ENCODE results near the gene USB1.
A peak's percentile ranks its signal among the peaks of the same experiment; 100 is the strongest.

DNA sequence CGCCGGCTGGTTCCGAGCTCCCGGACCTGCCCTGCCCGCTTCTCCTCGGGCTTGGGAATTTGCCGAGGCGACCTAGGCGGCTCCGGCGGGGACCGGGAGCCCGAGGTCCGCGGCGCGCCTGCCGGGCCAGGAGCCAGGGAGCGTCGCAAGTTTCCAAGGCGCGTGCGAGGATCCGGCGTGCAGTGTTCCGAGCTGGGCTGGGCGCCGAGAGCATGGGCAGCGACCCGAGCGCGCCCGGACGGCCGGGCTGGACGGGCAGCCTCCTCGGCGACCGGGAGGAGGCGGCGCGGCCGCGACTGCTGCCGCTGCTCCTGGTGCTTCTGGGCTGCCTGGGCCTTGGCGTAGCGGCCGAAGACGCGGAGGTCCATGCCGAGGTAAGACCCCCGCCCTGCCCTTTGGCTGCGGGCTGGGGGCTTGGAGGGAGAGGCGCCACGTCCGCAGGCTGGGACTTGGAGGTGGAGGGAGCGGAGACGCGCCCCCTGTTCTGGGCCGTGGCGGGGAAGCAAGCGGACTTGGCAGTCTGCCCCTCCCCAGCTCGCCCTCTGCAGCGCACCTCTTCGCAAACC lies 25.0 kb downstream of the USB1 start:
- TF ChIP-seq CREB1 (CRISPR knock-in tag; IDR thresholded peaks at IDR 0.05; ENCODE audit: low read depth) = no peak
- TF ChIP-seq, protein P1, sequence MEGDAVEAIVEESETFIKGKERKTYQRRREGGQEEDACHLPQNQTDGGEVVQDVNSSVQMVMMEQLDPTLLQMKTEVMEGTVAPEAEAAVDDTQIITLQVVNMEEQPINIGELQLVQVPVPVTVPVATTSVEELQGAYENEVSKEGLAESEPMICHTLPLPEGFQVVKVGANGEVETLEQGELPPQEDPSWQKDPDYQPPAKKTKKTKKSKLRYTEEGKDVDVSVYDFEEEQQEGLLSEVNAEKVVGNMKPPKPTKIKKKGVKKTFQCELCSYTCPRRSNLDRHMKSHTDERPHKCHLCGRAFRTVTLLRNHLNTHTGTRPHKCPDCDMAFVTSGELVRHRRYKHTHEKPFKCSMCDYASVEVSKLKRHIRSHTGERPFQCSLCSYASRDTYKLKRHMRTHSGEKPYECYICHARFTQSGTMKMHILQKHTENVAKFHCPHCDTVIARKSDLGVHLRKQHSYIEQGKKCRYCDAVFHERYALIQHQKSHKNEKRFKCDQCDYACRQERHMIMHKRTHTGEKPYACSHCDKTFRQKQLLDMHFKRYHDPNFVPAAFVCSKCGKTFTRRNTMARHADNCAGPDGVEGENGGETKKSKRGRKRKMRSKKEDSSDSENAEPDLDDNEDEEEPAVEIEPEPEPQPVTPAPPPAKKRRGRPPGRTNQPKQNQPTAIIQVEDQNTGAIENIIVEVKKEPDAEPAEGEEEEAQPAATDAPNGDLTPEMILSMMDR (conservative IDR thresholded peaks at IDR 0.05; ENCODE audit: low read depth in 2 of 2) = no peak
- no peak for TF ChIP-seq EZH2phosphoT487 (IDR thresholded peaks at IDR 0.05; ENCODE audit: unreplicated experiment)
- TF ChIP-seq ZNF114 (CRISPR knock-in tag; IDR thresholded peaks at IDR 0.05) = no peak
- peak; percentile 74 for TF ChIP-seq JUNB (IDR thresholded peaks at IDR 0.05; ENCODE audit: unreplicated experiment)
- TF ChIP-seq POLR2AphosphoS5 (IDR thresholded peaks at IDR 0.05; ENCODE audit: low read depth) = no peak
- TF ChIP-seq, protein P2, sequence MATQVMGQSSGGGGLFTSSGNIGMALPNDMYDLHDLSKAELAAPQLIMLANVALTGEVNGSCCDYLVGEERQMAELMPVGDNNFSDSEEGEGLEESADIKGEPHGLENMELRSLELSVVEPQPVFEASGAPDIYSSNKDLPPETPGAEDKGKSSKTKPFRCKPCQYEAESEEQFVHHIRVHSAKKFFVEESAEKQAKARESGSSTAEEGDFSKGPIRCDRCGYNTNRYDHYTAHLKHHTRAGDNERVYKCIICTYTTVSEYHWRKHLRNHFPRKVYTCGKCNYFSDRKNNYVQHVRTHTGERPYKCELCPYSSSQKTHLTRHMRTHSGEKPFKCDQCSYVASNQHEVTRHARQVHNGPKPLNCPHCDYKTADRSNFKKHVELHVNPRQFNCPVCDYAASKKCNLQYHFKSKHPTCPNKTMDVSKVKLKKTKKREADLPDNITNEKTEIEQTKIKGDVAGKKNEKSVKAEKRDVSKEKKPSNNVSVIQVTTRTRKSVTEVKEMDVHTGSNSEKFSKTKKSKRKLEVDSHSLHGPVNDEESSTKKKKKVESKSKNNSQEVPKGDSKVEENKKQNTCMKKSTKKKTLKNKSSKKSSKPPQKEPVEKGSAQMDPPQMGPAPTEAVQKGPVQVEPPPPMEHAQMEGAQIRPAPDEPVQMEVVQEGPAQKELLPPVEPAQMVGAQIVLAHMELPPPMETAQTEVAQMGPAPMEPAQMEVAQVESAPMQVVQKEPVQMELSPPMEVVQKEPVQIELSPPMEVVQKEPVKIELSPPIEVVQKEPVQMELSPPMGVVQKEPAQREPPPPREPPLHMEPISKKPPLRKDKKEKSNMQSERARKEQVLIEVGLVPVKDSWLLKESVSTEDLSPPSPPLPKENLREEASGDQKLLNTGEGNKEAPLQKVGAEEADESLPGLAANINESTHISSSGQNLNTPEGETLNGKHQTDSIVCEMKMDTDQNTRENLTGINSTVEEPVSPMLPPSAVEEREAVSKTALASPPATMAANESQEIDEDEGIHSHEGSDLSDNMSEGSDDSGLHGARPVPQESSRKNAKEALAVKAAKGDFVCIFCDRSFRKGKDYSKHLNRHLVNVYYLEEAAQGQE (IDR thresholded peaks at IDR 0.05; ENCODE audit: unreplicated experiment) = no peak
- no peak for TF ChIP-seq EZH2 (IDR thresholded peaks at IDR 0.05; ENCODE audit: low read depth, unreplicated experiment)

Measured in GM23338 (cell line).